Sigmoid colon (tissue), 4 donors: ENCODE results near the gene IL6ST.

Source experiments
- CTCF ChIP-seq, 4 experiments: fragments of 450-650 bp in 3 of 4; fragments of 200-600 bp in 1 of 4; IDR thresholded peaks; one replicate each; pipeline ENCODE4 v1.5.1; 2016 to 2019; ENCODE audit warnings: antibody characterized with exemption in 4 of 4, mild to moderate bottlenecking in 3 of 4, moderate library complexity in 2 of 4
- EP300 ChIP-seq, 4 donors: sonication (generic); formaldehyde crosslinking; IDR thresholded peaks; one replicate each; pipeline ENCODE4 v1.6.1; 2017; ENCODE audit warnings: antibody characterized with exemption in 4 of 4
- POLR2A ChIP-seq, 2 donors: fragments of 450-650 bp; IDR thresholded peaks; one replicate each; pipeline ENCODE4 v1.6.1; 2016; ENCODE audit warnings: antibody characterized with exemption in 2 of 2, mild to moderate bottlenecking in 2 of 2, moderate library complexity in 2 of 2

DNA sequence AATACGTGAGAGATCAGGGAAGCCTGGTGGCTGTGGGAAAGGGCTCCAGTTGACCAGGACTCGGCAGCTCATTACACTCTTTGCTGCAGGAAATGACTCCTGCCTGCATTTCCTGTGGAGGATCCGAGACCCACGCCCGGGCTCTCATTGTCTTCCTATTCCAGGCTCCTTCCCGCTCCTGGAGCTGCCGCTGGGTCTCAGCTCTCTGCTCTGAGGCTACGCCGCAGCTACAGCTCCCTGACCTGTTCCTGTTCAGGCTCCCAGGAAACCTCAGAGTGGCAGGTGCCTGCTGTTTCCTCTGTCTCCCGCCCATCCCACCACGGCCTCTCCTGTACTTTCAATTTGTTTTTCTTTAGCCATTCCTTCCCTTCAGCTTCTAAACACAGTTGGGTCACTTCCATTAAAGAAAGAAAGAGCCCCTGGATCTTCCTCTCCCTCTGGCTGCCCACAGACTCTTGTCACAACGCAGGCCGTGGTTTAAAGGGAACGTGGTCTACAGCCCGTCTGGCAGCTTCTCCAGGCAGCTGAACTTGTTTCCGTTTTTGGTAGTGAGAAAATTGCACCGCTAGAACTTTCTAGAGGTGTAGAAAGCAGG is 71.5 kb downstream of the IL6ST start:
- no peak for TF ChIP-seq POLR2A (IDR thresholded peaks at IDR 0.05)
- TF ChIP-seq CTCF (IDR thresholded peaks at IDR 0.05), result no peak
- no peak for TF ChIP-seq EP300 (IDR thresholded peaks at IDR 0.05)
